CD4-positive, alpha-beta memory T cell (primary cell): ENCODE results near the gene CRTC2. TPM values are rescaled to one million over a fixed set of nuclear protein-coding genes. Genes with fewer than 3 reads are reported as not detected.

Experiments
- microRNA-seq: library from miRNA; unstranded; fragments of <30 nt; microRNA quantifications from one replicate; pipeline ENCODE4 v1.2.0, GENCODE V29; 2021; ENCODE audit warnings: borderline replicate concordance, borderline number of aligned reads, borderline microRNAs expressed, mixed read lengths
- polyA plus RNA-seq, 2 donors: library from polyadenylated mRNA; unstranded; fragments of 300-500 nt; fragmentation: Illumina TruSeq; gene quantifications; one replicate each; pipeline ENCODE4 v1.2.3, GENCODE V29; 2021
- total RNA-seq, 2 experiments: library from RNA; stranded (reverse); gene quantifications; one replicate each; pipeline ENCODE4 v1.2.3, GENCODE V29; 2021

The CRTC2 gene
- total and polyA plus RNA-seq, 4 experiments from 2014 or later = 12.3 to 113 (median 83.0) TPM

Small RNA genes lying within 50 kb of the gene (microRNA-seq; reads per million reads assigned to microRNA genes)
- not detected for gene MIR6737

Other genes with a start within 250 kb of the CRTC2 start
- gene INTS3, start 230.6 kb downstream of the CRTC2 start, total RNA-seq = 10 to 100 TPM; 49.1 to 53.0 TPM
- 10 to 100 TPM in 1 of 2 donors, 1 to 10 TPM in 1; 8.1 to 12.5 TPM for gene INTS3, start 230.6 kb downstream of the CRTC2 start, polyA plus RNA-seq
- 10 to 100 TPM; 18.2 to 20.5 TPM for gene SLC27A3, start 183.2 kb downstream of the CRTC2 start, total RNA-seq
- 1 to 10 TPM; 7.9 to 9.2 TPM for gene SLC27A3, start 183.2 kb downstream of the CRTC2 start, polyA plus RNA-seq
- gene GATAD2B, start 35.6 kb downstream of the CRTC2 start, total RNA-seq = 100 to 1,000 TPM in 1 of 2 experiments, 10 to 100 TPM in 1; 97.0 to 104 TPM
- 1 to 10 TPM; 1.8 to 5.7 TPM for gene GATAD2B, start 35.6 kb downstream of the CRTC2 start, polyA plus RNA-seq
- 100 to 1,000 TPM; 211 to 216 TPM for gene DENND4B, start 11.9 kb downstream of the CRTC2 start, total RNA-seq
- gene DENND4B, start 11.9 kb downstream of the CRTC2 start, polyA plus RNA-seq = 10 to 100 TPM in 1 of 2 donors, 1 to 10 TPM in 1; 6.9 to 34.0 TPM
- 10 to 100 TPM; 21.6 to 21.9 TPM for gene SLC39A1, start 4.9 kb upstream of the CRTC2 start, total RNA-seq
- gene SLC39A1, start 4.9 kb upstream of the CRTC2 start, polyA plus RNA-seq = 10 to 100 TPM; 36.3 to 47.3 TPM
- 1 to 10 TPM; 7.4 to 9.8 TPM for gene CREB3L4, start 9.3 kb upstream of the CRTC2 start, total RNA-seq
- gene CREB3L4, start 9.3 kb upstream of the CRTC2 start, polyA plus RNA-seq = 1 to 10 TPM; 1.2 to 5.2 TPM
- gene JTB, start 19.1 kb upstream of the CRTC2 start, total RNA-seq = 100 to 1,000 TPM; 121 to 130 TPM
- gene JTB, start 19.1 kb upstream of the CRTC2 start, polyA plus RNA-seq = 100 to 1,000 TPM; 283 to 445 TPM
- under 1 TPM in 1 of 2 experiments, not detected in 1; 0.47 TPM for gene RAB13, start 27.7 kb upstream of the CRTC2 start, total RNA-seq
- not detected for gene RAB13, start 27.7 kb upstream of the CRTC2 start, polyA plus RNA-seq
- 1,000 to 10,000 TPM; 6,785 to 7,292 TPM for gene RPS27, start 32.1 kb upstream of the CRTC2 start, total RNA-seq
- over 10,000 TPM; 16,816 to 21,324 TPM for gene RPS27, start 32.1 kb upstream of the CRTC2 start, polyA plus RNA-seq
- gene NUP210L, start 196.5 kb upstream of the CRTC2 start, total RNA-seq = under 1 TPM; 0.19 to 0.23 TPM
- under 1 TPM in 1 of 2 donors, not detected in 1; 0.14 TPM for gene NUP210L, start 196.5 kb upstream of the CRTC2 start, polyA plus RNA-seq
- 100 to 1,000 TPM; 311 to 312 TPM for gene TPM3, start 233.5 kb upstream of the CRTC2 start, total RNA-seq
- gene TPM3, start 233.5 kb upstream of the CRTC2 start, polyA plus RNA-seq = 1,000 to 10,000 TPM in 1 of 2 donors, 100 to 1,000 TPM in 1; 860 to 1,209 TPM
- not detected for gene CFAP141, start 247.7 kb upstream of the CRTC2 start, total RNA-seq
- not detected for gene CFAP141, start 247.7 kb upstream of the CRTC2 start, polyA plus RNA-seq